ENCODE data around the gene DCST2. TPM values are rescaled to one million over a fixed set of nuclear protein-coding genes. Genes with fewer than 3 reads are reported as not detected.

DCST2 gene
- total RNA-seq, 4 donors from 2014 or later = 0.07 to 1.6 TPM; not detected in 2

DNA sequence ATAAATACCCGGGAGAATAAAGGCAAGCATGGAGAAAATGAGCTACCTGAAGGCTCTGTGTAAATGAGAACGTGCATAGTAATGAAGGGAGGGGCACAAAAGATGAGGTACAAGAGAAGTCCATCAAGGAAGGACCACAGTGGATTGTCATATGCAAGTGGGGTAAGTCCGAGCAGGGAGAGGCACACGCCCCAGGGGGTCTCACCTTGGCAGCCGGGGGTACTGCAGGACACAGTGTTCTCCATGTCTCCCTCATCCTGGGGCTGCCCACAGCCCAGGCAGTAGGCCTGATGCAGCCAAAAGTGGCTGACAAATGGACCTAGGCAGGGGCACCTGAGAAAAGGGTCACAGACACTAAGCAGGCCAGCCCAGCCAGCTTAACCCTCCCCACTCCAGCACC lies 10.0 kb downstream of the DCST2 start:
- Histone ChIP-seq H3K36me3 (no peaks in the 10 kb centered on the region), H3K9me3 (no peaks in the 10 kb centered on the region), H3K27ac (no peak overlapping the region), H3K4me3 (no peak overlapping the region), H3K4me1 (no peaks in the 10 kb centered on the region), H3K27me3 (no peaks in the 10 kb centered on the region)
- no peak for DNase-seq
- no peak for TF ChIP-seq POLR2A (IDR thresholded peaks at IDR 0.05)
- TF ChIP-seq, protein P1, sequence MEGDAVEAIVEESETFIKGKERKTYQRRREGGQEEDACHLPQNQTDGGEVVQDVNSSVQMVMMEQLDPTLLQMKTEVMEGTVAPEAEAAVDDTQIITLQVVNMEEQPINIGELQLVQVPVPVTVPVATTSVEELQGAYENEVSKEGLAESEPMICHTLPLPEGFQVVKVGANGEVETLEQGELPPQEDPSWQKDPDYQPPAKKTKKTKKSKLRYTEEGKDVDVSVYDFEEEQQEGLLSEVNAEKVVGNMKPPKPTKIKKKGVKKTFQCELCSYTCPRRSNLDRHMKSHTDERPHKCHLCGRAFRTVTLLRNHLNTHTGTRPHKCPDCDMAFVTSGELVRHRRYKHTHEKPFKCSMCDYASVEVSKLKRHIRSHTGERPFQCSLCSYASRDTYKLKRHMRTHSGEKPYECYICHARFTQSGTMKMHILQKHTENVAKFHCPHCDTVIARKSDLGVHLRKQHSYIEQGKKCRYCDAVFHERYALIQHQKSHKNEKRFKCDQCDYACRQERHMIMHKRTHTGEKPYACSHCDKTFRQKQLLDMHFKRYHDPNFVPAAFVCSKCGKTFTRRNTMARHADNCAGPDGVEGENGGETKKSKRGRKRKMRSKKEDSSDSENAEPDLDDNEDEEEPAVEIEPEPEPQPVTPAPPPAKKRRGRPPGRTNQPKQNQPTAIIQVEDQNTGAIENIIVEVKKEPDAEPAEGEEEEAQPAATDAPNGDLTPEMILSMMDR (IDR thresholded peaks at IDR 0.05) = no peak
- intact Hi-C loops (cut with DNase I; ENCODE audit: low total_unique reads) = no loop called here

DNA sequence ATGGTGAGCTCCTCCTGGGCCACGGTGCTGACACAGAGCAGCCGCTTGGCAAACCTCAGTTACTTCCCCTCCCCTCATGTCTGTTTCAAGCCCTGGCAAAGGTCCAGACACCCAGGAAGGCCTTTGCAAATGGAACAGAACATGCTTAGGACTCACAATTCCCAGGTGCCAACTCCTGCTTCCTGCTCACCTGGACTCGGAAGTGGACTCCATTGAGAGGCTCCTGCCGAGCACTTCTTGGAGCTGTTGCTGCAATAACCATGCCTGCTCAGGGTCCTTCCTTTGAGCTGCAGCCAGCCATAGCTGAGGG lies 10.7 kb downstream of the DCST2 start:
- Histone ChIP-seq H3K27me3 (no peaks in the 10 kb centered on the region), H3K9me3 (no peaks in the 10 kb centered on the region), H3K36me3 (no peaks in the 10 kb centered on the region), H3K27ac (no peak overlapping the region), H3K4me1 (peaks cover 0 to 6% of the 10 kb centered on the region in 2 donors), H3K4me3 (no peak overlapping the region)
- intact Hi-C loops (cut with DNase I; ENCODE audit: low total_unique reads) = no loop called here
- DNase-seq = no peak
- TF ChIP-seq, protein P1 (IDR thresholded peaks at IDR 0.05) = no peak
- no peak for TF ChIP-seq POLR2A (IDR thresholded peaks at IDR 0.05)

DNA sequence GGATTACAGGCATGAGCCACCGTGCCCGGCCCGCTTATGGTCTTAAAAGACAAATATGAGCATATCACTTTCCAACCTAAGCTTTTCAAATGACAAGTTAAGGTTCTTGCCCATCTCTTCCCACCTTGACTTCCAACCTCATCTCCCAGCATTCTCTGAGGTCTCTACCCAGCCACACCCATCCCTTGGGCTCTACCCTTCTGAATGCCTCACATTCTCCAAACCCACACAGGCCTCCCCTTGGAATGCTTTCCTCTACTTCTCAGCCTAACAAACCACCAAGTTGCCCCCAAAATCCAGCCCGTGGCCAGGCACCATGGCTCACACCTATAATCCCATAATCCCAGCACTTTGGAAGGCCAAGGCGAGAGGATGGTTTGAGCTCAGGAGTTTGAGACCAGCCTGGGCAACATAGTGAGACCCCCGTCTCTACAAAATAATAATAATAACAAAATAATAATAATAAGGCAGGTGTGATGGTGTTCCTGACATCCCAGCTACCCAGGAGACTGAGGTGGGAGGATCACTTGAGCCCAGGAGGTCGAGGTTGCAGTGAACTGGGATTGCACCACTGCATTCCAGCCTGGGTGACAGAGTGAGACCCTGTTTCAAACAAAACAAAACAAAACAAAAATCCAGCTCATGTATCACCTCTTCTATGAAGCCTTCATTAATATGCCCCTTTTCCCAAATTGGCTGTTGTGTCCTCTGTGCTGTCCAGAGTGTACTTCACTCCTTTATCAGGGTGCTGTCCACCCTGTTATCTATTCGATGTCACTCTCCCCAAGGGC lies 11.2 kb downstream of the DCST2 start:
- DNase-seq = no peak
- Histone ChIP-seq H3K27ac (no peak overlapping the region), H3K27me3 (no peaks in the 10 kb centered on the region), H3K9me3 (no peaks in the 10 kb centered on the region), H3K36me3 (no peaks in the 10 kb centered on the region), H3K4me3 (no peak overlapping the region), H3K4me1 (peaks cover 0 to 10% of the 10 kb centered on the region in 2 donors)
- TF ChIP-seq, protein P1 (IDR thresholded peaks at IDR 0.05) = no peak
- TF ChIP-seq POLR2A (IDR thresholded peaks at IDR 0.05) = no peak
- intact Hi-C loops (cut with DNase I; ENCODE audit: low total_unique reads) = no loop called here

DNA sequence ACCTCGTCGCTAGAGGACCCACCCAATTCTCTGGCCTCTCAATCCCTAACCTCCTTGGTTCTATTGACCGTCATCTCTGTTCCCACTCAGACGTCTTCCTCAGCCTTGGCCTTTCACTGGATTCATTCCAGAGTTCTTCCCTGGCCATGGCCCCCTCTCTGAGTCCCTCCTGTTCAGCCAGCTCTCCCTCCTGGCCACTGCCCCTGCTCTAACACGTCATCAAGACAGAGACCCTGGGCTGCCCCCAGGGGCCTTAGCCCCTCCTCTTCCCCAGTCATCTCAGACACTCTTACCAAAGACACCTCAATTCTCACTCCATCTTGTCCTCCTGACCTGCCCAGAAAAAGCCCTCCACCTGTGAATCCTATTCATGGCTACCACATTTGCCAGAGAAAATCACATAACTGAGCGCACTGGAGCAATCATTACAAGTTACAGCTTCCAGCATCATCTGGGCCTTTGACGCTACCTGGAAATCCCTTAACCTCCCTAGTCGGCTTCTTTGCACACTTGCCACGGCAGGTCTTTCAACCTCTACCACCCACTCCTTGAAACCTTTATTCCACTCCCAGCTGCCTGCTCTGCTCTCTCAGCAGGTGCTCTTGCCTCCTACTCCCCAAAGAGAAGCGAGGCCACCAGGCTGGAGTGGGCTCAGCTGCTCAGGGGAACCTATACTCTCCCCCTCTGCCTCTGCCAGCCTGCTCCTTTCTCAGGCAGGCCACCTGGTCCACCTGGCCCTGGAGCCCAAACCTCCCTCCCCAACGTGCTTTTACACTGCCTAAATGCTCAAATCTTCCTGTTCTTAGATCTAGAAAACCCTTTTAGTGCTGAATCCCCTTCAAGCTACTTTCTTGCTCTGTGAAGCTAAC lies 14.0 kb downstream of the DCST2 start:
- H3K4me3 ChIP-seq = no peak overlapping the region
- H3K27me3 ChIP-seq = no peaks in the 10 kb centered on the region
- H3K27ac ChIP-seq = no peak overlapping the region
- intact Hi-C loops (cut with DNase I; ENCODE audit: low total_unique reads) = no loop called here
- no peak for DNase-seq
- TF ChIP-seq, protein P1 (IDR thresholded peaks at IDR 0.05) = no peak
- TF ChIP-seq POLR2A (IDR thresholded peaks at IDR 0.05) = no peak
- H3K4me1 ChIP-seq = peaks cover 0 to 10% of the 10 kb centered on the region in 2 donors
- no peaks in the 10 kb centered on the region for H3K36me3 ChIP-seq
- H3K9me3 ChIP-seq = no peaks in the 10 kb centered on the region
